ENCODE data around the gene ADGRA1. TPM values are rescaled to one million over a fixed set of nuclear protein-coding genes. Genes with fewer than 3 reads are reported as not detected.
"Not testable (repeated sequence)": the region's sequence is repeated elsewhere in the genome, so short reads cannot be mapped to it uniquely, and the experiment has no call there.

ADGRA1 gene
- total RNA-seq, 4 donors from 2014 or later: not detected

GRCh38 chr10:133107442-133107841 is 19.7 kb downstream of the ADGRA1 start:
- H3K36me3 ChIP-seq: no peaks in the 10 kb centered on the region
- peaks cover 0 to 13% (median 3%) of the 10 kb centered on the region in 4 donors for H3K9me3 ChIP-seq
- DNase-seq: no peak
- H3K4me1 ChIP-seq: no peaks in the 10 kb centered on the region
- H3K27me3 ChIP-seq: no peaks in the 10 kb centered on the region
- TF ChIP-seq CTCF (IDR thresholded peaks at IDR 0.05): no peak
- TF ChIP-seq POLR2A (IDR thresholded peaks at IDR 0.05): no peak
- no peak overlapping the region for H3K27ac ChIP-seq
- no peak overlapping the region for H3K4me3 ChIP-seq

GRCh38 chr10:133109711-133110110 is 22.0 kb downstream of the ADGRA1 start:
- Histone ChIP-seq H3K27ac (no peak overlapping the region), H3K4me3 (no peak overlapping the region)
- no peak for DNase-seq

GRCh38 chr10:133110133-133110532 is 22.4 kb downstream of the ADGRA1 start:
- Histone ChIP-seq H3K27me3 (no peaks in the 10 kb centered on the region), H3K36me3 (no peaks in the 10 kb centered on the region), H3K9me3 (peaks cover 0 to 13% (median 3%) of the 10 kb centered on the region in 4 donors), H3K27ac (no peak overlapping the region), H3K4me3 (no peak overlapping the region), H3K4me1 (no peaks in the 10 kb centered on the region)
- no peak for TF ChIP-seq POLR2A (IDR thresholded peaks at IDR 0.05)
- TF ChIP-seq CTCF (IDR thresholded peaks at IDR 0.05): no peak
- no peak for DNase-seq

More at GRCh38 chr10:133109711-133110110, 22.0 kb downstream of the ADGRA1 start:
- TF ChIP-seq POLR2A (IDR thresholded peaks at IDR 0.05) (no peak), CTCF (IDR thresholded peaks at IDR 0.05) (no peak)
- H3K4me1 ChIP-seq: no peaks in the 10 kb centered on the region
- H3K9me3 ChIP-seq: peaks cover 0 to 13% (median 3%) of the 10 kb centered on the region in 4 donors
- H3K36me3 ChIP-seq: no peaks in the 10 kb centered on the region
- no peaks in the 10 kb centered on the region for H3K27me3 ChIP-seq

- H3K9me3 ChIP-seq: peaks cover 0 to 13% (median 3%) of the 10 kb centered on the region in 4 donors
- H3K36me3 ChIP-seq: no peaks in the 10 kb centered on the region
- DNase-seq: no peak
- H3K27me3 ChIP-seq: no peaks in the 10 kb centered on the region
- TF ChIP-seq CTCF (IDR thresholded peaks at IDR 0.05): no peak
- no peak for TF ChIP-seq POLR2A (IDR thresholded peaks at IDR 0.05)
- H3K4me1 ChIP-seq: no peaks in the 10 kb centered on the region
- no peak overlapping the region for H3K4me3 ChIP-seq
- no peak overlapping the region for H3K27ac ChIP-seq
Measured at GRCh38 chr10:133110609-133111275, 23.0 kb downstream of the ADGRA1 start.

- H3K27me3 ChIP-seq, H3K4me1 ChIP-seq, H3K27ac ChIP-seq, DNase-seq, H3K4me3 ChIP-seq, H3K36me3 ChIP-seq: not testable (repeated sequence)
- H3K9me3 ChIP-seq: peaks cover 0 to 13% (median 3%) of the 10 kb centered on the region in 4 donors
Measured at GRCh38 chr10:133111640-133112039, 23.9 kb downstream of the ADGRA1 start.

- Histone ChIP-seq H3K27me3 (no peaks in the 10 kb centered on the region), H3K9me3 (peaks cover 0 to 9% (median 0%) of the 10 kb centered on the region in 4 donors), H3K4me1 (no peaks in the 10 kb centered on the region), H3K27ac (no peak overlapping the region), H3K4me3 (no peak overlapping the region), H3K36me3 (no peaks in the 10 kb centered on the region)
- TF ChIP-seq POLR2A (IDR thresholded peaks at IDR 0.05) (no peak), CTCF (IDR thresholded peaks at IDR 0.05) (no peak)
- no peak for DNase-seq
Measured at GRCh38 chr10:133113146-133113830, 25.6 kb downstream of the ADGRA1 start.
